Activated T-helper 1 cell treated with anti-CD3 and anti-CD28 coated beads, Interleukin-12 subunit alpha, Interleukin-12 subunit beta, Interleukin-2, Interleukin-4 antibody, amounts not matched to agents 30 ng/mL and 10 ng/mL and 1 ng/mL, durations not matched to agents 14 hours and 24 hours and 36 hours (primary cell): ENCODE results near the gene EPHA5. TPM values are rescaled to one million over a fixed set of nuclear protein-coding genes. Genes with fewer than 3 reads are reported as not detected.

Experiments used
- DNase-seq: peaks from one replicate; pipeline ENCODE4 v3.0.0; 2021; ENCODE audit warnings: low spot score
- H3K27ac Mint-ChIP-seq: one replicate; pipeline ENCODE4 v1.8.0; 2021; ENCODE audit warnings: mild to moderate bottlenecking, mixed read lengths
- H3K27me3 Mint-ChIP-seq: one replicate; pipeline ENCODE4 v1.8.0; 2022; ENCODE audit warnings: mild to moderate bottlenecking, moderate library complexity, mixed read lengths; ENCODE audit not compliant: insufficient read depth
- H3K36me3 Mint-ChIP-seq: one replicate; pipeline ENCODE4 v1.8.0; 2021; ENCODE audit warnings: low read depth, mixed read lengths
- H3K4me1 Mint-ChIP-seq: one replicate; pipeline ENCODE4 v1.8.0; 2021; ENCODE audit warnings: low read depth, mixed read lengths
- H3K4me3 Mint-ChIP-seq: one replicate; pipeline ENCODE4 v1.8.0; 2021; ENCODE audit warnings: mild to moderate bottlenecking, moderate library complexity, mixed read lengths
- H3K9me3 Mint-ChIP-seq: one replicate; pipeline ENCODE4 v1.8.0; 2021; ENCODE audit warnings: mixed read lengths
- intact Hi-C: fragments of 100-400 bp; cut with micrococcal nuclease; formaldehyde crosslinking; loops from one replicate; pipeline ENCODE4 v1.15.1; 2024
- total RNA-seq: library from RNA; stranded (reverse); gene quantifications from 2 replicates; pipeline ENCODE4 v1.2.3, GENCODE V29; 2022

EPHA5 gene
- not detected in 2 replicates for total RNA-seq

DNA sequence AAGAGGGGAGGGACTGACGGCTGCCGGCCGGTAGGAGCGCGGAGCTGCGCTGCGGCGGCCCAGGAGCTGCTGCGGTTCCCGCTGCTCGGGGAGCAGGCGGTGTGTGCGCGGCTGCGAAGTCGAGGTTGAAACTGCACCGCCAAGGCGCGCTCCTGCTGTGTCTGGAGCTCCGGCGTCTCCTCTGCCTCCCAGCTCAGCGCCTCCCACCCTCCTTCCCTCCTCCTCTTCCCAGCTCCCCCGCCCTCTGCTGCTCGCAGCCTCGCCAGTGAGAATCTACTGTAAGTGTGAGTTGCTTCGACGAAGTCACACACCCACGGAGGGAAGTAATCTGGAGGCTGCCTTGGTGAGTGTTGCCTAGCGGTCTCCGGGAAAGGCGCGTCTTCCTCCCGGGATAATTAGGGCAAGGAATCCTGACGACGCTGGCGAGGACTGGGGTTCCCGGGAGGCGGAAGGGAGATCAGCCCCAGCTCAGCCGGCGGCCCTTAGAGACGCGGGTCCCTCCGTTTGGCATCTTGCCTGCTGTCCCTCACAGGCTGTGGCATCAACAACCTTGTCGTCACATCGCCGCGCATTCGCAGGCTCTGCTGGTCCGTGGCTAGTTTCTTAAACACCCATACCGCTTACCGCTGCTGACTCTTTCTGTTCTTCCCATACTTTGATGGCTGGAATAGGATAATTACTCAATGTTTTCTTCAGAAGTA lies at the start of gene EPHA5:
TSS of gene EPHA5 (minus strand) at position 159 of the 701 bp plus-strand sequence. CDS start 747 bp downstream, outside the sequence.
- H3K27me3 Mint-ChIP-seq = peaks cover 48% of the 10 kb centered on the region
- no peak for DNase-seq
- H3K4me3 Mint-ChIP-seq = peak within 1 kb of the TSS; percentile 9
- H3K9me3 Mint-ChIP-seq = no peaks in the 10 kb centered on the region
- H3K27ac Mint-ChIP-seq = no peak within 1 kb of the TSS
- intact Hi-C loops = no loop called here
- H3K36me3 Mint-ChIP-seq = no peaks in the 10 kb centered on the region
- peaks cover 4% of the 10 kb centered on the region for H3K4me1 Mint-ChIP-seq

DNA sequence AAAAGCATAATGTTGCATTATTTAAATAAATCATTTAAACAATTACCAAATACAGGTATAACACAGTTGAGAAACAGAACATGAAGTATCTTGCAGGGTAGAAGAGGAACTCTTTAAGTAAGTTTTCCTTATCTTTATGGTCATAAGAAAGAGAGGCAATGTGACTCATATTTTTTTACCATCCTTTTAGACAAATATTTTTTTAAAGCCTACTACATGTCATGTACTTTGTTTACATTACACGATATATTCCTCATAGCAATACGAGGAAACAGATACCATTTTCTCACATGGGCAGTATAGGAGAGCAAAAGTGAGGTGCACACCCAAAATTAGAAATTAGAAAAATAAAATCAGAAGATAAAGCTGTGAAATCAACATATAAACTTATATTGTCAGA lies 49.3 kb upstream of the EPHA5 start:
- Mint-ChIP-seq H3K9me3 (peaks cover 5% of the 10 kb centered on the region), H3K27ac (no peak overlapping the region), H3K27me3 (no peaks in the 10 kb centered on the region), H3K4me1 (no peaks in the 10 kb centered on the region), H3K36me3 (no peaks in the 10 kb centered on the region), H3K4me3 (no peak overlapping the region)
- intact Hi-C loops = no loop called here
- DNase-seq = no peak

DNA sequence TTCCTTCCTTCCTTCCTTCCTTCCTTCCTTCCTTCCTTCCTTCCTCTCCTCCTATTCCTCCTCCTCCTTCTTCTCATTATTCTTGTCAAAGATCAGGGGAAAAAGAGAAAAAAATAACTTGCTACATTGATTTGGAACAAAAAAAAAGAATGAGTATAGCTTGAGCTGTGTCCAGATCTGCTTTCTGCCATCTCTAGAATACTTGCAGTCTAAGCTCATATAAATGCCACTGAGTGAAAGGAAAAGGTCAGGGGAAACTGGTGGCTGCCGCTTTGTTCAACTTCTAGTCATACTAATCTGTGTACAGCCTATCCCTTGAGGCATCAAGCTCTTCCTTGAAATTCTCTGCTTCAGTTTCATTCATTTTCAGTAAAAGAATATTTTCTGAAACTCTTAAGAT lies 28.3 kb upstream of the EPHA5 start:
- no peaks in the 10 kb centered on the region for H3K4me1 Mint-ChIP-seq

DNA sequence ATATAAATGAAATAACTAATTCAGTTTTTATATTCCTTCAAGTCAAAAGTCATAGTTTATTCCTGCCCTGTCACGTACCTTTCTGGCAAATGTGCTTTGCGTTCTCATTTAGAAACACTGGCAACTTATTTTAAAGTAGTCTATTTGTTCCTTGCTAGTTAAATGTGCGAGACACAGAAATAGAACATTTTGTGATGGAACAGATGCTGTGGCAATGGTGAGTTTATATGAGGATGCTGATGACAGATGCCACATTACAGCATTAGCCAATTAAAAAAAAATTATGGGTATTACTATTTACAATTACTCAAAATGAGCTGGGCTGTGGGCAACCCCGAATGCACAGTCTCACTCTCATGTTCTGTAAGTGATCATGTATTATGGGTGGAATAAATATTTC lies 26.1 kb upstream of the EPHA5 start:
- H3K36me3 Mint-ChIP-seq = no peaks in the 10 kb centered on the region
- no peaks in the 10 kb centered on the region for H3K9me3 Mint-ChIP-seq
- no peak overlapping the region for H3K27ac Mint-ChIP-seq
- no peak overlapping the region for H3K4me3 Mint-ChIP-seq
- H3K27me3 Mint-ChIP-seq = no peaks in the 10 kb centered on the region
- no peaks in the 10 kb centered on the region for H3K4me1 Mint-ChIP-seq
- intact Hi-C loops = no loop called here
- DNase-seq = no peak

More for the DNA sequence above, 28.3 kb upstream of the EPHA5 start:
- Mint-ChIP-seq H3K9me3 (no peaks in the 10 kb centered on the region), H3K4me3 (no peak overlapping the region), H3K27me3 (no peaks in the 10 kb centered on the region), H3K36me3 (no peaks in the 10 kb centered on the region), H3K27ac (no peak overlapping the region)
- intact Hi-C loops = no loop called here
- no peak for DNase-seq

DNA sequence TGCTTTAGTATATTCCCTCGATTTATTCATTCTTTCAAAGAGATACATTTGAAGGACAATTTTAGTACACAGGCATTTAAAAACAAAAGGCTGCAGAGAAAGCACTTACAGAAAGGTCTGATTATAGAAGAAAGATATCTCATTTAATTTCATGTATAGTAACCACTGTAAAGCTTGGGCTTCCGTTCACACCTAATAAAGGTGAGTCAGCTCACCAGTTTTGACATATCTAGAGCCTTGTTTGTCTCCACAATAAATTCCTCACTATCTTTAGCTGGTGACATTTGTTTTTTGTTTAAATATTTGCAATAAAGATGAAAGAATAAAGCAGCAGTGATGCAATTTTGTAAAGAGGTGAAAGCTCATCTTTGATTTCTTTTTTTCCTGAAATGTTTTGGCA lies 1.1 kb upstream of the EPHA5 start:
- H3K4me3 Mint-ChIP-seq = no peak overlapping the region

DNA sequence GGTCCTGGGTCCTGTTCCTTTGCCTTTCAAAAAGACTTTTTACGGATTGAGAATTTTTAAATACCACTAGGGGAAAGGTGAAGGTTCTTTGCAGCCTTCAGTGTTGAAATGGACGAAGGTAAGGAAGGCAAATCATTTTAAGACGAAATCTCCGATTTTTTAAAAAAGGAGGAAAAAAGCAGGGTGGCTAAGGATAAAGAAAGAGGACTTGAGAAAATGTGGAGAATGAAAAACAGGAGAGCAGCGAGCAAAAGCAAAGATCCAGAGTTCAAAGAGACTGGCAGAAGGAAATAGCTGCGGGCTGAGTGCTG lies 314 bp downstream of the EPHA5 start:
- H3K4me1 Mint-ChIP-seq = peaks cover 4% of the 10 kb centered on the region
- intact Hi-C loops = no loop called here
- no peak for DNase-seq
- peaks cover 48% of the 10 kb centered on the region for H3K27me3 Mint-ChIP-seq
- H3K4me3 Mint-ChIP-seq = peak overlapping the region; percentile 9
- no peak overlapping the region for H3K27ac Mint-ChIP-seq
- H3K9me3 Mint-ChIP-seq = no peaks in the 10 kb centered on the region
- no peaks in the 10 kb centered on the region for H3K36me3 Mint-ChIP-seq

More for the DNA sequence above, 1.1 kb upstream of the EPHA5 start:
- no peaks in the 10 kb centered on the region for H3K36me3 Mint-ChIP-seq
- H3K4me1 Mint-ChIP-seq = peaks cover 4% of the 10 kb centered on the region
- no peaks in the 10 kb centered on the region for H3K9me3 Mint-ChIP-seq
- intact Hi-C loops = no loop called here
- no peak for DNase-seq
- no peak overlapping the region for H3K27ac Mint-ChIP-seq
- H3K27me3 Mint-ChIP-seq = peaks cover 48% of the 10 kb centered on the region

DNA sequence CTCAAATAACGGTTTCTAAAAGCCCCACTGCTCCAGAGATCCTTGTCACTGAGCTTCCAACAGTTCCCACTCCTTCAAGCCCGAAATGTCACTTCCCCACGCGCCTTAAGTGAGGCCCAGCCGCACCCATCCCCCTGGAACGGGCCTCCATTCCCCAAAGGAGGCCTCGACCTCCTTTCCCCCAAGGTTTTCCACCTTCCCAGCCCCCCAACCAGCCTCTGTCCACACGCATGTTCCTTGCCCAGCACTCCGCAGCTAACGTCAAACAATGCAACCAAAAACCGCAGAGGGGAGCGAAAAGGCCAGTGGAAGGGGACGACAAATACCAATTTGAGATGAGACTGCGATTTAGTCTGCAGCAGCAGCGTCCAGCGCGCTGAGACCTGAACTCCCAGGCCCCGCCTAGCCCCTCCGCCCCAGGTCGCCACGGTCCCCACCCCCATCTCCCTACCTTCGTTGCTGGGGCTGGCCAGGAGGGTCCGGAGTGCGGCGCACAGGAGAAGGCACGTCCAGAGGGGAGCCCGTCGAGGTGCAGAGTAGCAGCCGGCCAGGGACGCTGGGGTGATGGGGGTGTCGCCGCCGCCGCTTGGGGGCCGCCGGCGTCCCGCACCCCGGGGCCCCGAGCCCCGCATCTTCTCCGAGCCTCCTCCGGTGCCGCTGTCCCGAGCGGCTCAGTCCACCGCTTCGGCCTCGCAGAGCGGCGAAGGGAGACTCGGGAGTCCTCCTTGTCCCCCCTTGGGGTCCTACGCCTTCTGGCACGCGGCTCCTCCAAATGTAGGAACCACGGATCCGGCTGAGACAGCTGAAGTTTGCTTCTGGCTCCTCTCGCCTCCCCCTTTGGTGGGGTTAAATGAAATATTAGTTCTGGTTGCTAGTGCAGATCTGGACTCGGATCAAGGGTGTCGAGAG lies 924 bp downstream of the EPHA5 start:
- Mint-ChIP-seq H3K4me3 (no peak overlapping the region), H3K27me3 (peaks cover 48% of the 10 kb centered on the region), H3K9me3 (no peaks in the 10 kb centered on the region), H3K36me3 (no peaks in the 10 kb centered on the region), H3K4me1 (peaks cover 4% of the 10 kb centered on the region), H3K27ac (no peak overlapping the region)
- intact Hi-C loops = no loop called here
- DNase-seq = no peak

DNA sequence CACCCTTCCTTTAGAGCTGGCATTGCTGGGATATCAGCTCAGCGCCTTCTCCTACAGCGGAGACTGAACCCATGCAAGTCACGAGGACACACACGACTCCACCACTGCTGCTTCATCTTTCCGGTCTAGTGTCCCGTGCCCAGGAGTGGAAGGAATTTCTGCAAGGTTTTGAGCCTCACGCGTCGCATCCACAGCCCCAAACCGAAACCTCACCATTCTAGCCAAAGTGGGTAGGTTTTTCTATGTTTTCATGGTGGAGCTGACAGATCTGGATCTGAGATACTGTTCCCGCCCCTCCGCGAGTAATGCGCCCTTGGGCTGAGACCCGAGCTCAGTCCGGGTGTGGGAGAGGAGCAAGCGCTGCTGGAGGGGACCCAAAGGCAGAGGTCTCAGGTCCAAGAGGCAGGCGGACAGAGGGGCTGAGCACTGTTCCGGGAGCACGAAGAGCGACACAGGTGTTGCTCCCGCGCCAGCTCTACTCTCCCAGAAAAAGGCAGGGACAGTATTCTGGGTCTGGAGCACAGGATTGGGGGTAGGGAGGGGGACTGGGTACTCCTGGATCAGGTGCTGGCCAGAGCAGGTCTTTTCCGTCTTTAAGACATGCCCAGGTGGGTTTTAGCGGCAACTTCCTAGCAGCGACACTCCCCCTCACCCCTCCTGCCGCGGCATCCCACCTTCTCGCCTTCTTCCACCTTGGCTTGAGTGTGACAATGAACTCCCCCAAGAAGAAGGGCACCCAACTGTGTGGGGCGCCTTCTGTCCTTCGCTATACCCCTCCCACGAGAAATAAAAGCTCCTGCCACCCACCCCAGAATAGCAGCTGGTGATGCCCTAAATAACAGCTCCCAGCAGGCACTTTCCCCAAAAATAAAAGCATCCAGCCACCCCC lies 1.8 kb downstream of the EPHA5 start:
- Mint-ChIP-seq H3K4me1 (peaks cover 4% of the 10 kb centered on the region), H3K9me3 (no peaks in the 10 kb centered on the region), H3K27me3 (peaks cover 48% of the 10 kb centered on the region), H3K4me3 (no peak overlapping the region), H3K36me3 (no peaks in the 10 kb centered on the region), H3K27ac (no peak overlapping the region)
- no peak for DNase-seq
- intact Hi-C loops = no loop called here

DNA sequence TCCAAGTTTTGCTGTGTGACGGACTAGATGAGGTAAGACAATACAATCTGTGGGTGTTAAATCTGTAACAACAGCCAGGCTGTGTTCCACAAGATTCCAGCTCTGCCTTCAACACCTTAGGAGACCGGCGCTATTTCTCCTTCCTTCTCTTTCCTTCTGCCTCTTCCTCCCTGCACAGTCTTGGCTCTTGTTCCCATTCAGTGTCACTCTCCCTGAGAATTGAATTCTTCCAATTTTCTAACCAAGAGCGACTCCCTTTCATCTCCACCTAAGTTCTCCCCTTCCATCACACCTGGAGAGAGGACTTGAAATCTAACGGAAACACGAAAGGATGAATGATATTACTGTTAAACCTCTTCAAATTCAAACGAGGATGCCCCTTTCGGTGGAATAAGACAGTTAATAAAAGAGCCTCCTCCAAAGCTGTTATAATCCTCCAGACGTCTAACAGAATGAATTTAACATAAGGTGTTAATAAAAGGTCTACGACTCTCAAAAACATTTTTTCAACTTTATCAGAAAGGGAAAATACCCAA lies 2.7 kb downstream of the EPHA5 start:
- DNase-seq = no peak
- Mint-ChIP-seq H3K27ac (no peak overlapping the region), H3K36me3 (no peaks in the 10 kb centered on the region), H3K27me3 (peaks cover 46% of the 10 kb centered on the region), H3K4me3 (no peak overlapping the region), H3K4me1 (peaks cover 4% of the 10 kb centered on the region), H3K9me3 (no peaks in the 10 kb centered on the region)
- intact Hi-C loops = no loop called here

DNA sequence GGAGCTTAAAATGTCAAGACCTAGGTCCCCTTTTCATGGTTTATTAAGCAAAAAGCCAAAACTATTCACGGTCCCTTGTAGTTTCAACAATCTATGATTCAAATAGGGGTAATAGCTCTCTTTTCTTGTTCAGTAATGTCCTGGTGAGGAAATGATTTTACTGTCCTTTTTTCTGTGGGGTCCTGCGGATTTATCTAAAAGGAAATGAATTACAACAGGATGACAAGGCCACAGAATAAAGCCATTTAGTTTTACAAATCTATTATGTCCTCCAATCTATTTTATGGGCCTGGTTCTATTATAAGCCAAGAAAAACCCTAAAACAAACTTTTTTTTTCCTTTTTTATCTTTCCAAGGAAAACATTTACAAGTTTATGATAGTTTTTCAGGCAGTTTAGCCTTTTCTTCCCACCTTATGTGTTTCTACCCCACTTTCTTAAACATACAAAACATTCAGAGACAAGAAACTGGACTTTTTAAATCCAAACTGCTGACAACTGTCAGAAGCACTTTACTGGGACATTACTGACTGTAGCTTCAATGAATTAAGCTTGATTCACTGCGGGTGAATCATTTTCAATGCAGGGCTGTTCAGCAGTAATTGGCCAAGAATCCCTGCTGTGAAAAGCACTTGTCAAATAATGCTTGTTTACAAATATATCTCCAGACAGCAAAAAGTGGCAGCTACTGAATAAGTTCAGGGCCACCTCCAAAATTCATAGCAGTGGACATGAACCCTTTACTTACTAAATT lies 4.3 kb downstream of the EPHA5 start:
- Mint-ChIP-seq H3K4me3 (no peak overlapping the region), H3K9me3 (no peaks in the 10 kb centered on the region), H3K36me3 (no peaks in the 10 kb centered on the region), H3K27me3 (peaks cover 33% of the 10 kb centered on the region), H3K27ac (no peak overlapping the region), H3K4me1 (peaks cover 4% of the 10 kb centered on the region)
- intact Hi-C loops = no loop called here
- DNase-seq = no peak

DNA sequence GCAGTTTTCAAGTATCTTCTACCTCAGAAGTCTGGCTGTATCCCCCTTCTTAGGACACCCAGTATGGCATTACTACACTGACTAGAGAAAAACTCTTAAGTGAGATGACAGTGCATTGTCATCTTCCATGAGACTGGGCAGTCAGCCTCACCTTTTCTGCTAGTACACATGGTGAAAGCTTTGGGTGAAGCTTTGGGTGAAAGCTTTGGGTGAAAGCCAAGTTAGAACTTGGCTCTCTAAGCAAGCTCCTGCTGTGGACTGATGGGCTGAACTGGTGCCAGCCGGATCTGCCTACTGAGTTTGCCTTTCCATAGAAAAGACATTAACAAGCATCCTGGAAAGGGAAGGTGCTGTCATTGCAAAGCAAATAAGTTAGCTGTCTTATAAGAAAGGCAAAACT lies 8.8 kb downstream of the EPHA5 start:
- no peak for DNase-seq
- Mint-ChIP-seq H3K4me3 (no peak overlapping the region), H3K27ac (no peak overlapping the region), H3K4me1 (no peaks in the 10 kb centered on the region), H3K9me3 (no peaks in the 10 kb centered on the region), H3K36me3 (no peaks in the 10 kb centered on the region), H3K27me3 (no peaks in the 10 kb centered on the region)
- intact Hi-C loops = no loop called here

DNA sequence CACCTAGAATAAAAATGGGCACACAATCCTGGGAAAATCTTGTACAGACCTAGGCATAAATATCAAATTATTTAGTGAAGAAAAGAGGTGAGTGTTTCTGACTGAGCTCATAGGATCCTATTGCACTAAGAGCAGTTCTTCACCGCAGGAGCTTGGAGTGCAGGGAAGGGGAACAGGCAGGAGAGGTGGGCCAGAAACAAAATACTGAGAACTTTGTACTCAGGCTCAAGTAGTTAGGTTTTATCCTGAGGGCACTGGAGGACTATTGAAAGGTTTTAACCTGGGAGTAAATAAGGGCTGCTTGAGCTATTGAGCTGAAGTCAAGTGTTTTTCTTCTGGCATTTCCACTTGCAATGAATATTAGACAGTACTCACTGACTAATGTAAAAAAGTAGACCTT lies 12.2 kb downstream of the EPHA5 start:
- H3K4me3 Mint-ChIP-seq = no peak overlapping the region
- DNase-seq = no peak
- H3K9me3 Mint-ChIP-seq = no peaks in the 10 kb centered on the region
- no peaks in the 10 kb centered on the region for H3K27me3 Mint-ChIP-seq
- no peaks in the 10 kb centered on the region for H3K36me3 Mint-ChIP-seq
- no peak overlapping the region for H3K27ac Mint-ChIP-seq
- no peaks in the 10 kb centered on the region for H3K4me1 Mint-ChIP-seq
- intact Hi-C loops = no loop called here
